Mesenteric fat pad (tissue), 1 donor: ENCODE data around the gene C5. TPM values are rescaled to one million over a fixed set of nuclear protein-coding genes. Genes with fewer than 3 reads are reported as not detected.

Experiments used
- DNase-seq: peaks from one replicate; pipeline ENCODE4 v3.0.0-alpha.2; 2020; ENCODE audit warnings: low spot score
- total RNA-seq: library from RNA; stranded (reverse); fragmentation: NEBNext Ultra II Directional; extraction: Animal tissue kit (Norgen Biotek cat#: 25700); gene quantifications from one replicate; pipeline ENCODE4 v1.2.1, GENCODE V29; 2021
- donor health status: DM: yes; HTN: yes; CAD: no.

Gene C5
- total RNA-seq, 1 donor from 2014 or later, result 2.1 TPM

DNA sequence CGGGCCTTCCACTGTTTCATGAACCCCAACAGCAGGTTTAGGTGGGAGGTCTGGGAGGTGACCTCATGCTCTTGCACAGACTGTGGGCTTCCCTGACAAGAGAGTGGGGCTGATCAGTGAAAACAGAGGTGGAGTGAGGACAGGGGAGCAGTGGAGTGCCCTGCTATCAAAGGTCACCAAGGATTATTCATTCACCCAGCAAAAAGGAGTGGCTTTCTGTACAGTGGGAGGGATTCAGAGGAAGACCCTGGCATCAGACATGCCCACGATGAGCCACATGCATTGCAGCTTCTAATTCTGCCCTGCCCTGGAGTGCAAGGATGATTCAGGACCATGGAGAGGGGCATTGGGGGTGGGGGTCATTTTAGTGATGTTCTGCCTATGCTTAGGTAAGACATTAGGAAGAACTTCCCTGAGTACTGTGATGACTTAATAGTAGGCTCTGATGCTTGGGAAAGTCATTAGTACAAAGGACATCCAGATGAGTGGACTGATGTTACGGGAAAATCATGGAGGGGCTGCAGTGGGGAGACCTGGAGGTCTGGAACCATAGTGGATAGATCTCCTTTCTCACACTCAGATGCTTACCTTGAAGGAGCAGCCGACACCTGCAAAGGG, 136.3 kb downstream of the C5 start:
- DNase-seq, result no peak

GRCh38 chr9:120912958-120913646, 137.0 kb downstream of the C5 start:
- no peak for DNase-seq

GRCh38 chr9:120911295-120911837, 138.7 kb downstream of the C5 start:
- DNase-seq, result no peak

DNA sequence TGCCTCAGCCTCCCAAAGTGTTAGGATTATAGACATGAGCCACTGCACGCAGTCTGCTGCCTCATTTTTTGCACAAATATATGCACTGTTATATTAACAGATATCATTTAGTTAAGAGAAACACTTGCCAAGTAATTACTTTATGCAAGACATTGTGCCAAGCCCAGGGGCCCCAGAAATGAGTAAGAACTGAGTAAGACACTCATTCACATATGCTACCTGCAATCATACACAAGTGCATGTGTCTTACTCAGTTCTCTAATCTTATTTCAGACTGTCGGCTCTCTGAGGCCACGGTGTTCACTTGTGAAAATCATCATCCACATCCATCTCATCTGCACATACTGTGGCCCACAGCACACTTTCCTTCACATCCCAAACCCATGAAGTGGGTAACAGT, 139.4 kb downstream of the C5 start:
- DNase-seq, result no peak

- no peak for DNase-seq
These were observed 140.2 kb downstream of the C5 start for GRCh38 chr9:120909904-120910303.

- DNase-seq, result no peak
These were observed 144.5 kb downstream of the C5 start for GRCh38 chr9:120905315-120906164.

DNA sequence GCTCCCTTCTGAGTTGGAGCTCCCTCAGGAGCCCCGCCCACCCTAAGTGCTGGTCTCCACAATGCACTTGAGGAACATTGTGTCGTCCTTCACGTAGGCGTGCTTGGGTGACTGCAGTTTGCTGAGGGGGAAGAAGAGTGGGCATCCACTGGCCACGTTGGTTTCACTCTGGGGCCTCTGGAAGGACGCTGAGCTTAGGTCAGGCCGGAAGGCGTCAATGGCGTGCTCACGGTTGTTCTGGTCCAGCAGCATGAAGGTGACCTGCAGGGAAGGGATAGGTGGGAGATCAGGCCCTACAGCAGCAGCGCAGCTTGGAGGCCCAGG, 145.1 kb downstream of the C5 start:
- DNase-seq, result no peak

- DNase-seq, result no peak
These were observed 145.8 kb downstream of the C5 start for GRCh38 chr9:120904061-120904977.

DNA sequence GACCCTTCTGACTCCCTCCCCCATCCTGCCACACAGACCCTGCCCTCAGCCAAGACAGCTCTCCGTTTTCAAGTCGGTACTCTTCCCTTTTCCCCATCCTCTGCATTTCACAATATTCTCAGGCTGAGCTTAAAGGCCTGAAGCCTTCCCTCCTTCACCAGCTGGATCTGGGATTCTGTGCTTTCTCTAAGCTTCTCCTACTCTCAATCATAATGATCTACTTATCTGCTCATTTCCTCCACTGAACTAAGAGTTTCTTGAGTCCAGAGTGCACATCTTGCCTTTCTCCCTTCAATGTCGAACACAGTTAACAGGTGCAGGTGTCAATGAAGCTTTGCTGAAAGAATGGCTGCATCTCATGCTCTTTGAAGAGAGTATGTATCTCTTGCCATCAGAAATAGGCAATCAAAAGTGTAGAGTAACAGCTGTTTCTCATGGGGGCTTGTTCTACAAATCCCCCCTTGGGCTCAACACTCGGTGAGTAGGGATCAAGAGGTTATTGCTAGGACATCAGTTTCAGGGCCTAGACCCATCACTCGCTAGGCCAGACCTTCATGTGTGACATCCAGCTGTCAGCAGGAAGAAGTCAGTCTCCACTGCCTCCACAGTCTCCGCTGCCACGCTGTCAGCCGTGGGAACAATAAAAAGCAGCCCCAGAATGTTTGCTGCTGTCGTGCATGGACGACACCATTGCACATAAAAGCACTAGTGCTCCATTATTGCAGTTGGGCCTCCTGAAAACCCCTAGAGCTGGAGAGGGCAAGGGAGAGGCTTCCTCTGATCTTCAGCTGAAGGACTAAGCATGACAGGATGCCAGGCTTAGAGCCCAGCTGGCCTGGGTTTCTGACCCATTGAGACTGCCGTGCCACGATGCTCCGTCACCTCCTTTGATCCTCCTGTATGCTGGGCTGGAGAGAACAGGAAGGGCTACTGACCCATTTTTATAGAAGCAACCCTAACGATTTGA, 147.2 kb downstream of the C5 start:
- DNase-seq, result no peak

Other genes with a start within 250 kb of the C5 start
- 54.6 TPM for gene PSMD5, start 207.4 kb downstream of the C5 start, total RNA-seq
- gene PHF19, start 173.1 kb downstream of the C5 start, total RNA-seq, result 13.7 TPM
- 1.6 TPM for gene TRAF1, start 123.5 kb downstream of the C5 start, total RNA-seq
- 12.7 TPM for gene CNTRL, start 24.7 kb upstream of the C5 start, total RNA-seq
- gene RAB14, start 151.6 kb upstream of the C5 start, total RNA-seq, result 56.9 TPM
- gene GSN, start 217.9 kb upstream of the C5 start, total RNA-seq, result 843 TPM